OCI-LY7 (cell line): ENCODE data around the gene HMBS.

Source experiments
- CTCF ChIP-seq: fragments of 200-600 bp; sonication (generic); conservative IDR thresholded peaks from 2 replicates; pipeline ENCODE4 v1.5.1; 2014; ENCODE audit warnings: mild to moderate bottlenecking, antibody characterized with exemption, low read length, moderate library complexity, mixed read lengths
- EZH2phosphoT487 ChIP-seq: fragments of 200-600 bp; sonication (generic); IDR thresholded peaks from 2 replicates; pipeline ENCODE4 v1.6.1; 2018; ENCODE audit warnings: low read depth, borderline replicate concordance, mild to moderate bottlenecking, mixed run types, antibody characterized with exemption, low read length, moderate library complexity, mixed read lengths

DNA sequence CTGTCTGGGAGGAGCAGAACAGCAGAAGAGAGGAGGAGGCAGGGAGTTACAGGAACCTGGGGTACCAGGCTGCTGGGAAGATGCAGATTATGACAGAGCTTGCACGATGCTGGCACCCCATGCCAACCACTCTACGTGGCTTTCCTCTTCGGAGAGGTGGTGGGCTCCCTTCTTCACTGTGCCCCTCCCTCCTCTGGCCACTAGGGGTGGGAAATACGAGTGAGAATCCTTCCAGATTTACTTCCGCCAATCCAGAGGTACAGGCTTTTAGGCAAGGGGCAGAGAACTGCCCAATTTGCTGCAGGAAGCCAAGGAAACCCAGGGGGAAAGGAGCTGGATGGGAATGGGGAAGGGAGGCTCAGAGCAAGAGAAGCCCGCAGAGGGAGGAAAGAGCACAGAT is 40.0 kb upstream of the HMBS start:
- TF ChIP-seq CTCF (peak; percentile 66), EZH2phosphoT487 (no peak)
